Activated T-cell treated with anti-CD3 and anti-CD28 coated beads for 1 hour (primary cell): ENCODE data around the gene CD300LF.

ENCODE experiments used
- DNase-seq: peaks from one replicate; pipeline ENCODE4 v3.0.0-alpha.2; 2020; ENCODE audit warnings: low read depth

CD300LF gene

GRCh38 chr17:74686761-74687160 is 26.0 kb downstream of the CD300LF start:
- no peak for DNase-seq

- no peak for DNase-seq
Measured at GRCh38 chr17:74682471-74683190, 30.1 kb downstream of the CD300LF start.

- no peak for DNase-seq
Measured at GRCh38 chr17:74682028-74682427, 30.7 kb downstream of the CD300LF start.

GRCh38 chr17:74680941-74681340 is 31.8 kb downstream of the CD300LF start:
- DNase-seq, result no peak

- no peak for DNase-seq
Measured at GRCh38 chr17:74680213-74680612, 32.5 kb downstream of the CD300LF start.

- DNase-seq, result no peak
Measured at GRCh38 chr17:74679374-74679773, 33.3 kb downstream of the CD300LF start.

GRCh38 chr17:74678541-74678940 is 34.2 kb downstream of the CD300LF start:
- no peak for DNase-seq

GRCh38 chr17:74677558-74678466 is 34.9 kb downstream of the CD300LF start:
- no peak for DNase-seq

GRCh38 chr17:74671031-74671771 is 41.5 kb downstream of the CD300LF start:
- peak; percentile 63 for DNase-seq

GRCh38 chr17:74670329-74670728 is 42.4 kb downstream of the CD300LF start:
- DNase-seq, result no peak

GRCh38 chr17:74663561-74663960 is 49.2 kb downstream of the CD300LF start:
- no peak for DNase-seq

GRCh38 chr17:74659889-74660288 is 52.8 kb downstream of the CD300LF start:
- DNase-seq, result no peak

- no peak for DNase-seq
Measured at GRCh38 chr17:74658620-74659019, 54.1 kb downstream of the CD300LF start.

- DNase-seq, result no peak
Measured at GRCh38 chr17:74654742-74655141, 58.0 kb downstream of the CD300LF start.

- DNase-seq, result no peak
Measured at GRCh38 chr17:74652020-74652419, 60.7 kb downstream of the CD300LF start.

GRCh38 chr17:74649909-74650308 is 62.8 kb downstream of the CD300LF start:
- DNase-seq, result no peak

GRCh38 chr17:74647871-74648672 is 64.7 kb downstream of the CD300LF start:
- no peak for DNase-seq

- no peak for DNase-seq
Measured at GRCh38 chr17:74646231-74646630, 66.5 kb downstream of the CD300LF start.

GRCh38 chr17:74645010-74645409 is 67.7 kb downstream of the CD300LF start:
- DNase-seq, result no peak

GRCh38 chr17:74644419-74644818 is 68.3 kb downstream of the CD300LF start:
- DNase-seq, result no peak
